GM12878 (cell line): ENCODE data around the gene MUL1.

ENCODE experiments used
- CREB1 ChIP-seq: IDR thresholded peaks from 2 replicates; pipeline ENCODE4 v1.6.1; 2012; ENCODE audit warnings: low read depth, mild to moderate bottlenecking, inconsistent platforms
- EGR1 ChIP-seq, 2 experiments: IDR thresholded peaks; 1 replicate in 1 of 2; 2 replicates in 1 of 2; pipeline ENCODE4 v1.6.1; 2011 to 2012; ENCODE audit warnings: low read depth in 2 of 2, low read length in 2 of 2, borderline replicate concordance in 1 of 2, mild to moderate bottlenecking in 1 of 2, moderate library complexity in 1 of 2
- POLR2A ChIP-seq: IDR thresholded peaks from 2 replicates; pipeline ENCODE4 v1.6.1; 2011; ENCODE audit warnings: low read depth, mild to moderate bottlenecking, low read length
- REST ChIP-seq: IDR thresholded peaks from 2 replicates; pipeline ENCODE4 v1.6.1; 2012; ENCODE audit warnings: mild to moderate bottlenecking, low read depth, low read length
- STAT3 ChIP-seq: IDR thresholded peaks from 2 replicates; pipeline ENCODE4 v1.6.1; 2011; ENCODE audit warnings: low read depth, low read length, improper control_type of control experiment
- TF ChIP-seq, protein P1 (sequence below), 3 experiments: IDR thresholded peaks in 2 of 3; conservative IDR thresholded peaks in 1 of 3; 2 replicates each; pipeline ENCODE4 v1.5.1; 2011; ENCODE audit warnings: low read depth in 3 of 3, low read length in 3 of 3, mild to moderate bottlenecking in 3 of 3, control low read depth in 2 of 3, moderate library complexity in 2 of 3, inconsistent platforms in 1 of 3, mixed read lengths in 1 of 3; ENCODE audit not compliant: control insufficient read depth in 2 of 3, insufficient read depth in 1 of 3; ENCODE audit errors: extremely low read depth in 1 of 3

DNA sequence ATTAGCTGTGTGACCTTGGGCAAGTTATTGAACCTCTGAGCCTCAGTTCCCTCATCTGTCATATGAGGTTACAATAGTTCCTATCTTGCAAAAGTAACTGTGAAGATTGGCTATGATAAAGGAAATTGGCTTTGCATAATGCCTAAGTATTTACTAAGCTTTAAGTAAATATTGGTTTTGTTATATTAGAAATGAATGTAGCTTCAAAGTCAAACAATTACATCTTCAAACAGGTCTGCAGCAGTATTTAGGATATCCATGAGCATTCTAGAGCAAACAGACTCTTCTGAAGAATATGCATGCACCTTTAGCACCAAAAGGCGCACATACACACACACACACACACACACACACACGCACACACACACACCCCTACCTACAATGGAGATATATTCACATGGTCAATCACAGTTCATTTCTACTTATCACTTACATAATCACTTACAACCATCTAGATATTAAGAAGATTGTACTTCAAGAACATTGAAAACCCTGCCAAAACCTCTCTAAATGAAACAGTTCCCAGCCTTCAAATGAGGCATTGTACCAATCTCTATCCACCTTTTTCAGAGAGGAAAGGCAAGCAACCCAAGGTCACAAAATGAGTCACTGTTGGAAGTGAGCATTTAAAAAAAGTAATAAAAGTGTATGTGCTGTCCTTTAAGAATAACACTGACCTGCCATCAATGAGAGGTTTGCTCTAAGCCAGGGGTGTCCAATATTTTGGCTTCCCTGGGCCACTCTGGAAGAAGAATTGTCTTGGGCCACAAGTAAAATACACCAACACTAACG is 31.0 kb upstream of the MUL1 start:
- TF ChIP-seq CREB1 (no peak), POLR2A (no peak), EGR1 (IDR thresholded peaks at IDR 0.05; ENCODE audit: borderline replicate concordance in 1 of 2, low read depth in 2 of 2, low read length in 2 of 2) (no peak), REST (no peak), STAT3 (no peak)
- TF ChIP-seq, protein P1, sequence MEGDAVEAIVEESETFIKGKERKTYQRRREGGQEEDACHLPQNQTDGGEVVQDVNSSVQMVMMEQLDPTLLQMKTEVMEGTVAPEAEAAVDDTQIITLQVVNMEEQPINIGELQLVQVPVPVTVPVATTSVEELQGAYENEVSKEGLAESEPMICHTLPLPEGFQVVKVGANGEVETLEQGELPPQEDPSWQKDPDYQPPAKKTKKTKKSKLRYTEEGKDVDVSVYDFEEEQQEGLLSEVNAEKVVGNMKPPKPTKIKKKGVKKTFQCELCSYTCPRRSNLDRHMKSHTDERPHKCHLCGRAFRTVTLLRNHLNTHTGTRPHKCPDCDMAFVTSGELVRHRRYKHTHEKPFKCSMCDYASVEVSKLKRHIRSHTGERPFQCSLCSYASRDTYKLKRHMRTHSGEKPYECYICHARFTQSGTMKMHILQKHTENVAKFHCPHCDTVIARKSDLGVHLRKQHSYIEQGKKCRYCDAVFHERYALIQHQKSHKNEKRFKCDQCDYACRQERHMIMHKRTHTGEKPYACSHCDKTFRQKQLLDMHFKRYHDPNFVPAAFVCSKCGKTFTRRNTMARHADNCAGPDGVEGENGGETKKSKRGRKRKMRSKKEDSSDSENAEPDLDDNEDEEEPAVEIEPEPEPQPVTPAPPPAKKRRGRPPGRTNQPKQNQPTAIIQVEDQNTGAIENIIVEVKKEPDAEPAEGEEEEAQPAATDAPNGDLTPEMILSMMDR (IDR thresholded peaks at IDR 0.05 in 2 of 3, conservative IDR thresholded peaks at IDR 0.05 in 1 of 3; ENCODE audit: control insufficient read depth in 2 of 3, extremely low read depth in 1 of 3, insufficient read depth in 1 of 3, low read depth in 3 of 3, low read length in 3 of 3): no peak
